NB4 (cell line): ENCODE data around the gene KLHDC9.

Experiments
- MAX ChIP-seq: IDR thresholded peaks from 2 replicates; pipeline ENCODE4 v1.6.1; 2011; ENCODE audit warnings: low read depth, low read length
- MYC ChIP-seq: IDR thresholded peaks from 2 replicates; pipeline ENCODE4 v1.6.1; 2011; ENCODE audit warnings: low read depth, low read length
- POLR2A ChIP-seq: IDR thresholded peaks from 2 replicates; pipeline ENCODE4 v1.6.1; 2011; ENCODE audit warnings: mild to moderate bottlenecking; ENCODE audit not compliant: insufficient read length; ENCODE audit errors: extremely low read depth
- TF ChIP-seq, protein P1 (sequence below): IDR thresholded peaks from one replicate; pipeline ENCODE4 v1.5.1; 2012; ENCODE audit warnings: low read depth, low read length

- TF ChIP-seq MAX (no peak), MYC (no peak), POLR2A (no peak)
- TF ChIP-seq, protein P1, sequence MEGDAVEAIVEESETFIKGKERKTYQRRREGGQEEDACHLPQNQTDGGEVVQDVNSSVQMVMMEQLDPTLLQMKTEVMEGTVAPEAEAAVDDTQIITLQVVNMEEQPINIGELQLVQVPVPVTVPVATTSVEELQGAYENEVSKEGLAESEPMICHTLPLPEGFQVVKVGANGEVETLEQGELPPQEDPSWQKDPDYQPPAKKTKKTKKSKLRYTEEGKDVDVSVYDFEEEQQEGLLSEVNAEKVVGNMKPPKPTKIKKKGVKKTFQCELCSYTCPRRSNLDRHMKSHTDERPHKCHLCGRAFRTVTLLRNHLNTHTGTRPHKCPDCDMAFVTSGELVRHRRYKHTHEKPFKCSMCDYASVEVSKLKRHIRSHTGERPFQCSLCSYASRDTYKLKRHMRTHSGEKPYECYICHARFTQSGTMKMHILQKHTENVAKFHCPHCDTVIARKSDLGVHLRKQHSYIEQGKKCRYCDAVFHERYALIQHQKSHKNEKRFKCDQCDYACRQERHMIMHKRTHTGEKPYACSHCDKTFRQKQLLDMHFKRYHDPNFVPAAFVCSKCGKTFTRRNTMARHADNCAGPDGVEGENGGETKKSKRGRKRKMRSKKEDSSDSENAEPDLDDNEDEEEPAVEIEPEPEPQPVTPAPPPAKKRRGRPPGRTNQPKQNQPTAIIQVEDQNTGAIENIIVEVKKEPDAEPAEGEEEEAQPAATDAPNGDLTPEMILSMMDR = no peak
Observed at GRCh38 chr1:161079436-161080110, 18.6 kb upstream of the KLHDC9 start.
